NB4 (cell line): ENCODE data around the gene MCMBP.

Experiments used
- CTCF ChIP-seq: IDR thresholded peaks from one replicate; pipeline ENCODE4 v1.5.1; 2012; ENCODE audit warnings: low read depth, low read length
- MAX ChIP-seq: IDR thresholded peaks from 2 replicates; pipeline ENCODE4 v1.6.1; 2011; ENCODE audit warnings: low read depth, low read length
- MYC ChIP-seq: IDR thresholded peaks from 2 replicates; pipeline ENCODE4 v1.6.1; 2011; ENCODE audit warnings: low read depth, low read length
- POLR2A ChIP-seq: IDR thresholded peaks from 2 replicates; pipeline ENCODE4 v1.6.1; 2011; ENCODE audit warnings: mild to moderate bottlenecking; ENCODE audit not compliant: insufficient read length; ENCODE audit errors: extremely low read depth

- TF ChIP-seq CTCF (no peak), MAX (no peak), POLR2A (no peak), MYC (no peak)
Observed at GRCh38 chr10:119815671-119816070, 57.0 kb downstream of the MCMBP start.
